ENCODE data around the gene CCDC28B.
A peak's percentile ranks its signal among the peaks of the same experiment; 100 is the strongest.

DNA sequence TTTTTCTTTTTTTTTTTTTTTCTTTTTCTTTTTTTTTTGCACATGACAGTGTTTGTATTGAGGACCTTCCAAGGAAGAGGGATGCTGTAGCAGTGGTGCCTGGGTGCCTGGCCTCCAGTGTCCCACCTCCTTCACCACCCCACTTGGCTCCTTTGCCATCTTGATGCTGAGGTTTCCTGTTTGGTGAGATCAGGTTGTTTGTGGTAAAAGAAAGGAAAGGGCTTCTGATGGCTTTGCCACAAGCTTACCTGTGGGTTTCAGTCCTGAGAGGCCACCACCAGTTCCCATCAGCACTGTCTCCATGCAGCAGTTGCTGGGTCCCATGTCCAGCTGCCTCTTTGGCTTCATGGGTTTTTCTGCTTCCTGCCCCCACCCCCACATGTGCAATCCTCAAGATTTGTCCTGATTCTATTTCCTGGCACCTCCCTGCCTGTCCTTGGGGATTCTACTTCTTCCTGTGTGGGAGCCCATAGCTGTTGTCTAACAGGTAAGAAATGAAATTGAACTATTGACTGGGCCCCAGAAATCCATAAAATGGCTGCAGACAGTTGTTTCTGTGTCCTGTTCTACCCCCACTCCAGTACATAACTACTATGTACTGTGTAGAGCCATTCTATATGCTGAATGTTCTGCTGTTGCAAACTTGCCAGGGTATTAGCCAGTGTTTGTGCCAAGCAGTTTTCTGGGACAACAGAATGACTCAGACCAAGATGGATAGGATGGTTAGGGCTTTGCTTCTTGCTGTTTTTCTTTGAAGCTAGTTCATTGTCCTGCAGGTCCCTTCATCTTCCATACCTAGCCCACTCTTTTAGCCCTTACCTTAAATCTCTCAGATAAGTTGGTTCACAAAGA, 4.2 kb upstream of the CCDC28B start:
- TF ChIP-seq, protein P1, sequence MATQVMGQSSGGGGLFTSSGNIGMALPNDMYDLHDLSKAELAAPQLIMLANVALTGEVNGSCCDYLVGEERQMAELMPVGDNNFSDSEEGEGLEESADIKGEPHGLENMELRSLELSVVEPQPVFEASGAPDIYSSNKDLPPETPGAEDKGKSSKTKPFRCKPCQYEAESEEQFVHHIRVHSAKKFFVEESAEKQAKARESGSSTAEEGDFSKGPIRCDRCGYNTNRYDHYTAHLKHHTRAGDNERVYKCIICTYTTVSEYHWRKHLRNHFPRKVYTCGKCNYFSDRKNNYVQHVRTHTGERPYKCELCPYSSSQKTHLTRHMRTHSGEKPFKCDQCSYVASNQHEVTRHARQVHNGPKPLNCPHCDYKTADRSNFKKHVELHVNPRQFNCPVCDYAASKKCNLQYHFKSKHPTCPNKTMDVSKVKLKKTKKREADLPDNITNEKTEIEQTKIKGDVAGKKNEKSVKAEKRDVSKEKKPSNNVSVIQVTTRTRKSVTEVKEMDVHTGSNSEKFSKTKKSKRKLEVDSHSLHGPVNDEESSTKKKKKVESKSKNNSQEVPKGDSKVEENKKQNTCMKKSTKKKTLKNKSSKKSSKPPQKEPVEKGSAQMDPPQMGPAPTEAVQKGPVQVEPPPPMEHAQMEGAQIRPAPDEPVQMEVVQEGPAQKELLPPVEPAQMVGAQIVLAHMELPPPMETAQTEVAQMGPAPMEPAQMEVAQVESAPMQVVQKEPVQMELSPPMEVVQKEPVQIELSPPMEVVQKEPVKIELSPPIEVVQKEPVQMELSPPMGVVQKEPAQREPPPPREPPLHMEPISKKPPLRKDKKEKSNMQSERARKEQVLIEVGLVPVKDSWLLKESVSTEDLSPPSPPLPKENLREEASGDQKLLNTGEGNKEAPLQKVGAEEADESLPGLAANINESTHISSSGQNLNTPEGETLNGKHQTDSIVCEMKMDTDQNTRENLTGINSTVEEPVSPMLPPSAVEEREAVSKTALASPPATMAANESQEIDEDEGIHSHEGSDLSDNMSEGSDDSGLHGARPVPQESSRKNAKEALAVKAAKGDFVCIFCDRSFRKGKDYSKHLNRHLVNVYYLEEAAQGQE (IDR thresholded peaks at IDR 0.05; ENCODE audit: insufficient read depth in 1 of 2, low read depth in 2 of 2, low read length in 1 of 2), result no peak
- TF ChIP-seq POLR2AphosphoS5 (IDR thresholded peaks at IDR 0.05; ENCODE audit: low read depth, low read length) (peak; percentile 18; the same call in 1 of the 2 replicates), TCF7L2 (IDR thresholded peaks at IDR 0.05; ENCODE audit: low read depth, low read length) (no peak)
- TF ChIP-seq, protein P2, sequence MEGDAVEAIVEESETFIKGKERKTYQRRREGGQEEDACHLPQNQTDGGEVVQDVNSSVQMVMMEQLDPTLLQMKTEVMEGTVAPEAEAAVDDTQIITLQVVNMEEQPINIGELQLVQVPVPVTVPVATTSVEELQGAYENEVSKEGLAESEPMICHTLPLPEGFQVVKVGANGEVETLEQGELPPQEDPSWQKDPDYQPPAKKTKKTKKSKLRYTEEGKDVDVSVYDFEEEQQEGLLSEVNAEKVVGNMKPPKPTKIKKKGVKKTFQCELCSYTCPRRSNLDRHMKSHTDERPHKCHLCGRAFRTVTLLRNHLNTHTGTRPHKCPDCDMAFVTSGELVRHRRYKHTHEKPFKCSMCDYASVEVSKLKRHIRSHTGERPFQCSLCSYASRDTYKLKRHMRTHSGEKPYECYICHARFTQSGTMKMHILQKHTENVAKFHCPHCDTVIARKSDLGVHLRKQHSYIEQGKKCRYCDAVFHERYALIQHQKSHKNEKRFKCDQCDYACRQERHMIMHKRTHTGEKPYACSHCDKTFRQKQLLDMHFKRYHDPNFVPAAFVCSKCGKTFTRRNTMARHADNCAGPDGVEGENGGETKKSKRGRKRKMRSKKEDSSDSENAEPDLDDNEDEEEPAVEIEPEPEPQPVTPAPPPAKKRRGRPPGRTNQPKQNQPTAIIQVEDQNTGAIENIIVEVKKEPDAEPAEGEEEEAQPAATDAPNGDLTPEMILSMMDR (IDR thresholded peaks at IDR 0.05), result no peak
